ENCODE data around the gene PREX1. TPM values are rescaled to one million over a fixed set of nuclear protein-coding genes. Genes with fewer than 3 reads are reported as not detected.

Gene PREX1
- total RNA-seq, 1 donor from 2014 or later: 80.3 TPM

GRCh38 chr20:48582673-48582985, 245.2 kb downstream of the PREX1 start:
- no peak for DNase-seq (ENCODE audit: low spot score)
- Mint-ChIP-seq H3K9me3 (no peaks in the 10 kb centered on the region), H3K36me3 (ENCODE audit: low read depth) (no peaks in the 10 kb centered on the region), H3K27me3 (ENCODE audit: low read depth) (no peaks in the 10 kb centered on the region), H3K4me3 (ENCODE audit: low read depth) (no peak overlapping the region), H3K27ac (no peak overlapping the region), H3K4me1 (ENCODE audit: low read depth) (no peaks in the 10 kb centered on the region)
- intact Hi-C loops (cut with micrococcal nuclease): no loop called here

GRCh38 chr20:48581167-48581566, 246.6 kb downstream of the PREX1 start:
- Mint-ChIP-seq H3K27ac (no peak overlapping the region), H3K27me3 (ENCODE audit: low read depth) (no peaks in the 10 kb centered on the region), H3K36me3 (ENCODE audit: low read depth) (no peaks in the 10 kb centered on the region), H3K9me3 (no peaks in the 10 kb centered on the region), H3K4me3 (ENCODE audit: low read depth) (no peak overlapping the region), H3K4me1 (ENCODE audit: low read depth) (no peaks in the 10 kb centered on the region)
- intact Hi-C loops (cut with micrococcal nuclease): no loop called here
- no peak for DNase-seq (ENCODE audit: low spot score)

- no peak for DNase-seq (ENCODE audit: low spot score)
- Mint-ChIP-seq H3K27me3 (ENCODE audit: low read depth) (no peaks in the 10 kb centered on the region), H3K4me3 (ENCODE audit: low read depth) (no peak overlapping the region), H3K27ac (no peak overlapping the region), H3K9me3 (no peaks in the 10 kb centered on the region), H3K36me3 (ENCODE audit: low read depth) (no peaks in the 10 kb centered on the region), H3K4me1 (ENCODE audit: low read depth) (no peaks in the 10 kb centered on the region)
- intact Hi-C loops (cut with micrococcal nuclease): no loop called here
Observed at GRCh38 chr20:48578397-48579098, 249.3 kb downstream of the PREX1 start.

DNA sequence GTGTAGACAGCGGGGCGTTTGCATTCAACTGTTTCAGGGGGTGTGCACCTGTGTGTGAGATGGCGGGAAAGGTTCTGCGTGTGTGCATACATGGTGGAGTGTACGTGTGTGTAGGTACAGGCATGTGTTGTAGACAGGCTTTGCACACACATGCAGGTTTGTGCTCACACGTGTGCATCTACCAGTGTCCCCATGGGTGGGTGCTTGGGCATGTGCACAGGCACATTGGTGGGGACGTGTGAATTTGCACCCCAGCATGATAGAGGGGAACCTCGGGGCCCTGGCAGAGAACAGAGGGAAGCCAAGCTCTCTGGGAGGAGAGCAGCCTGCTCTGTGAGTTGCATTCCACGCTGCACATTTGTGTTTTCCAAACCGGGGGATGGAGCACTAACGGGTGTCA, 250.2 kb downstream of the PREX1 start:
- Mint-ChIP-seq H3K9me3 (no peaks in the 10 kb centered on the region), H3K4me1 (ENCODE audit: low read depth) (no peaks in the 10 kb centered on the region), H3K4me3 (ENCODE audit: low read depth) (no peak overlapping the region), H3K27ac (no peak overlapping the region), H3K27me3 (ENCODE audit: low read depth) (no peaks in the 10 kb centered on the region), H3K36me3 (ENCODE audit: low read depth) (no peaks in the 10 kb centered on the region)
- DNase-seq (ENCODE audit: low spot score): no peak
- intact Hi-C loops (cut with micrococcal nuclease): no loop called here

- intact Hi-C loops (cut with micrococcal nuclease): no loop called here
- H3K9me3 Mint-ChIP-seq: no peaks in the 10 kb centered on the region
- H3K4me3 Mint-ChIP-seq (ENCODE audit: low read depth): no peak overlapping the region
- no peak overlapping the region for H3K27ac Mint-ChIP-seq
- no peaks in the 10 kb centered on the region for H3K4me1 Mint-ChIP-seq (ENCODE audit: low read depth)
- no peak for DNase-seq (ENCODE audit: low spot score)
- H3K36me3 Mint-ChIP-seq (ENCODE audit: low read depth): no peaks in the 10 kb centered on the region
- H3K27me3 Mint-ChIP-seq (ENCODE audit: low read depth): no peaks in the 10 kb centered on the region
Observed at GRCh38 chr20:48574383-48574782, 253.4 kb downstream of the PREX1 start.

Other genes with a start within 250 kb of the PREX1 start
- 31.8 and 32.6 TPM in 2 replicates for gene ARFGEF2, start 93.7 kb upstream of the PREX1 start, total RNA-seq
- 114 TPM in 2 replicates for gene CSE1L, start 218.3 kb upstream of the PREX1 start, total RNA-seq

All from activated T-helper 2 cell treated with anti-CD3 and anti-CD28 coated beads, Interferon-gamma antibody, Interleukin-2, Interleukin-4, amounts not matched to agents 10 μg/mL and 5 μg/mL and 100 μg/mL, durations not matched to agents 14 hours and 24 hours and 36 hours (primary cell).